Progenitor cell of endocrine pancreas (in vitro differentiated cells): Measurements from ENCODE around the gene CNOT6. TPM values are rescaled to one million over a fixed set of nuclear protein-coding genes. Genes with fewer than 3 reads are reported as not detected.
A peak's percentile ranks its signal among the peaks of the same experiment; 100 is the strongest.

Source experiments
- DNase-seq: peaks from one replicate; pipeline ENCODE4 v3.0.0; 2021; ENCODE audit warnings: low spot score; ENCODE audit not compliant: unreplicated experiment
- H3K27ac Mint-ChIP-seq: 2 replicates; pipeline ENCODE4 v1.8.0; 2021; ENCODE audit warnings: mild to moderate bottlenecking, moderate library complexity, mixed read lengths
- H3K27me3 Mint-ChIP-seq: 2 replicates; pipeline ENCODE4 v1.8.0; 2021; ENCODE audit warnings: mixed read lengths
- H3K36me3 Mint-ChIP-seq: 2 replicates; pipeline ENCODE4 v1.8.0; 2022; ENCODE audit warnings: mixed read lengths; ENCODE audit not compliant: insufficient read depth
- H3K4me1 Mint-ChIP-seq: 2 replicates; pipeline ENCODE4 v1.8.0; 2021; ENCODE audit warnings: low read depth, mixed read lengths
- H3K4me3 Mint-ChIP-seq: 2 replicates; pipeline ENCODE4 v1.8.0; 2021; ENCODE audit warnings: low read depth, mild to moderate bottlenecking, moderate library complexity, mixed read lengths
- H3K9me3 Mint-ChIP-seq: 2 replicates; pipeline ENCODE4 v1.8.0; 2021; ENCODE audit warnings: low read depth, mixed read lengths
- total RNA-seq: library from RNA; stranded (reverse); gene quantifications from 2 replicates; pipeline ENCODE4 v1.2.1, GENCODE V29; 2021
- TF ChIP-seq, protein P1 (sequence below): fragments of 200-600 bp; sonication (generic); IDR thresholded peaks from one replicate; pipeline ENCODE4 v1.5.0; 2021; ENCODE audit warnings: antibody characterized with exemption, mild to moderate bottlenecking; ENCODE audit not compliant: unreplicated experiment

CNOT6 gene
- total RNA-seq, 1 donor from 2014 or later, result 70.4 TPM

DNA sequence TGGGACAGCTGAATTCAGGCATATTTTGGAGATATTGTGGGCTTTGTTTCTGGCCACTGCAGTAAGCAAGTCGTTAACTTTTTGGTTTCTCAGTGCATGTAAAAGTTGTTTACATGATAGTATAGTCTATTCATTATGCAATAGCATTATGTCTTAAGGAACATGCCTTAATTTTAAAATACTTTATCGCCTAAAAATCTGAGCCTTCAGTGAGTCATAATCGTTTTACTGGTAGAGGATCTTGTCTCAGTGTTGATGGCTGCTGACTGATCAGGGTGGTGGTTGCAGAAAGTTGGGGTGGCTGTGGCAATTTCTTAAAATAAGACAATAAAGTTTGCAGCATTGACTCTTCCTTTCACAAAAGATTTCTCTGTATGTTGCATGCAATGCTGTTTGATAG, 92.0 kb downstream of the CNOT6 start:
- DNase-seq, result no peak
- TF ChIP-seq, protein P1, sequence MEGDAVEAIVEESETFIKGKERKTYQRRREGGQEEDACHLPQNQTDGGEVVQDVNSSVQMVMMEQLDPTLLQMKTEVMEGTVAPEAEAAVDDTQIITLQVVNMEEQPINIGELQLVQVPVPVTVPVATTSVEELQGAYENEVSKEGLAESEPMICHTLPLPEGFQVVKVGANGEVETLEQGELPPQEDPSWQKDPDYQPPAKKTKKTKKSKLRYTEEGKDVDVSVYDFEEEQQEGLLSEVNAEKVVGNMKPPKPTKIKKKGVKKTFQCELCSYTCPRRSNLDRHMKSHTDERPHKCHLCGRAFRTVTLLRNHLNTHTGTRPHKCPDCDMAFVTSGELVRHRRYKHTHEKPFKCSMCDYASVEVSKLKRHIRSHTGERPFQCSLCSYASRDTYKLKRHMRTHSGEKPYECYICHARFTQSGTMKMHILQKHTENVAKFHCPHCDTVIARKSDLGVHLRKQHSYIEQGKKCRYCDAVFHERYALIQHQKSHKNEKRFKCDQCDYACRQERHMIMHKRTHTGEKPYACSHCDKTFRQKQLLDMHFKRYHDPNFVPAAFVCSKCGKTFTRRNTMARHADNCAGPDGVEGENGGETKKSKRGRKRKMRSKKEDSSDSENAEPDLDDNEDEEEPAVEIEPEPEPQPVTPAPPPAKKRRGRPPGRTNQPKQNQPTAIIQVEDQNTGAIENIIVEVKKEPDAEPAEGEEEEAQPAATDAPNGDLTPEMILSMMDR, result no peak
- Mint-ChIP-seq H3K4me3 (no peak overlapping the region), H3K4me1 (no peaks in the 10 kb centered on the region), H3K27ac (no peak overlapping the region), H3K27me3 (peaks cover 44% of the 10 kb centered on the region), H3K9me3 (peaks cover 5% of the 10 kb centered on the region), H3K36me3 (peaks cover 1% of the 10 kb centered on the region)

DNA sequence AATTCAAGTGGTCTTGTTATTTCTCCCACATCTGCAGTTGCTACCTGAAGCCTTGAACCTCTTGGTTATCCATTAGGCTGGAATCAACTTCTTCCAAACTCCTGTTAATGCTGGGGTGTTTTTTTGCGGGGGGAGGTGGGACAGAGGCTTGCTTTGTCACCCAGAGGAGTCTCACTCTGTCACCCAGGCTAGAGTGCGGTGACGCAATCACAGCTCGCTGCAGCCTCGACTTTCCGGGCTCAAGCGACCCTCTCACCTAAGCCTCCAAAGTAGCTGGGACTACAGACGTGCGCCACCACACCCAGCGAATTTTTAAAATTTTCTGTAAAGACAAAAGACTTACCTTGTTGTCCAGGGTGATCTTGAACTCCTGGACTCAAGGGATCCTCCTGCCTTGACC, 92.7 kb downstream of the CNOT6 start:
- H3K9me3 Mint-ChIP-seq, result peaks cover 5% of the 10 kb centered on the region
- no peak overlapping the region for H3K27ac Mint-ChIP-seq
- TF ChIP-seq, protein P1, result no peak
- no peak for DNase-seq
- peaks cover 44% of the 10 kb centered on the region for H3K27me3 Mint-ChIP-seq
- H3K4me3 Mint-ChIP-seq, result no peak overlapping the region
- H3K36me3 Mint-ChIP-seq, result peaks cover 1% of the 10 kb centered on the region
- H3K4me1 Mint-ChIP-seq, result no peaks in the 10 kb centered on the region

DNA sequence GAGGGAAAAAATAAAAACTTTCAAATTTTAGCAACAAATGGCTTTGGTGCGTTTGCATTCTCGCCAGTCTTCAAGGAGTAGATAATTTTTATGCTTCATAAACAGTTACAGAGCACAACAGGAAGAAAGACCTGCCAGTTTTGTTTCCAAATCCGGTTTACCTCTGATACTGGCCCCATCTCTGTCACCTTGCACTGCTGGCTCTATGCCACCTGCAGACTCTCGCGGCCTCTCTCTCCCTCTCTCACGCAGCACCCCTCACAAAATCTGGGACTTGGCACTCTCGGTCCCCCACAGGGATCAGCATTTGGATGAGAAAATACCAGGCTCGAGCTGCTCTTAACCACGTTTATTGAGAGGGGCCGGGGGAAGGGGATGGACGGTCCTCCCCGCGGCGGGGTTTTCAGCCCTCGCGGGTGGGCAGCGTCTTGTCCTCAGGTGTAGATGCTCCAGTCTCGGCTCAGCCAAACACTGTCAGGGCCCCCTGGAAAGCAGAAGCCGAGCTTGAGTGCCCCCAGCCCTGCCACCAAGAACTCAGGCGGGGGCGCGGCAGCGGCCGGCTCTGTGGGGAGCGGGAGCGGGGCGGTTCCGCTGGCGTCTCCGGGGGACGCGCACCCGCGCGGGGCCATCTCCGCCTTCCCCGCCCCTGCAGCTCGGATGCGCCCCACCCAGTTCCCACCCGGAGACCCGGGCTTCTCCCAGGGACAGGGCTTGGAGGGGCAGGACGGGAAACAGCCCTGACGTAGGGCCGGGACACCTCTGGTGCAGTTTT, 95.8 kb downstream of the CNOT6 start:
- H3K9me3 Mint-ChIP-seq, result peaks cover 2% of the 10 kb centered on the region
- H3K4me3 Mint-ChIP-seq, result peak overlapping the region; percentile 38

DNA sequence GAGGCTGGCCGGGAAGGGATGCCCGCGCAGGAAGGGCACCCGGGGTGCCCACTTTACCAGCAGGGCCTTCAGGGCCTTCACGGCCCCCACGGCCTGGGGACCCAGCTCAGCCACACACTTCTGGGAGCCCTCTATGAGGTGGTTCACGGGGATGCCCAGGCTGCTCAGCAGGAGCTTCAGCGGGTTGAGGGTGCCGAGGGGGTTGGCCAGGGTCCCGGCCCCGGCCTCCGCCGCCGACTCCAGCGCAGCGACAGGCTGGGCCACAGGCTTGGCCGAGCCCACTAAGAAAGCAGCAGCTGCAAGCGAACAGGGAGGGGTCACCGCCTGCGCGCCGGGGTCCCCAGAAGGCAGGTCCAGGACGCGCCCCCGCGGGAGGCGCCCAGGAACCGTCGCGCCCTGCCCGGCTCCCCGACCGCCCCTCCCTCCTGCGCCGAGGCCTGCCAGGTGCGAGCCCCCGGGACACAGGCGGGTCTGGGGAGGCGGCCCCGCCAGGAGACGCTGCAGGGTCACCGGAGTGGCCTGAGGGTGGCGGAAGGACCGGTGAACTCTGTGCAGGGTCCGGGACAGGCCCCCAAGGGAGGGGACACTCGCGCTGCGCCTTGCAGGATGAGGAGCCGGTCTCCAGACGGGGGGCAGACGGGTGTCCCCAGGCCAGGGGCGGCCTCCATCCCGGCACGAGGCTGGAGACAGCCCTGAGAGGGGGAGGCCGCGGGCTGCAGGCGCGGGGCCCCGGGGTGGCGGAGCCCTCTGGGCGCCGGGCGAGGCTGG, 96.5 kb downstream of the CNOT6 start:
- no peak overlapping the region for H3K27ac Mint-ChIP-seq
- peak overlapping the region; percentile 19 for H3K4me3 Mint-ChIP-seq
- no peaks in the 10 kb centered on the region for H3K9me3 Mint-ChIP-seq
- TF ChIP-seq, protein P1, result peak; percentile 8
- H3K4me1 Mint-ChIP-seq, result peaks cover 1% of the 10 kb centered on the region
- H3K36me3 Mint-ChIP-seq, result no peaks in the 10 kb centered on the region
- DNase-seq, result no peak
- H3K27me3 Mint-ChIP-seq, result peaks cover 59% of the 10 kb centered on the region

More for the DNA sequence above, 95.8 kb downstream of the CNOT6 start:
- no peak for DNase-seq
- Mint-ChIP-seq H3K4me1 (peaks cover under 1% of the 10 kb centered on the region), H3K27me3 (peaks cover 60% of the 10 kb centered on the region), H3K27ac (no peak overlapping the region), H3K36me3 (no peaks in the 10 kb centered on the region)
- TF ChIP-seq, protein P1, result no peak

DNA sequence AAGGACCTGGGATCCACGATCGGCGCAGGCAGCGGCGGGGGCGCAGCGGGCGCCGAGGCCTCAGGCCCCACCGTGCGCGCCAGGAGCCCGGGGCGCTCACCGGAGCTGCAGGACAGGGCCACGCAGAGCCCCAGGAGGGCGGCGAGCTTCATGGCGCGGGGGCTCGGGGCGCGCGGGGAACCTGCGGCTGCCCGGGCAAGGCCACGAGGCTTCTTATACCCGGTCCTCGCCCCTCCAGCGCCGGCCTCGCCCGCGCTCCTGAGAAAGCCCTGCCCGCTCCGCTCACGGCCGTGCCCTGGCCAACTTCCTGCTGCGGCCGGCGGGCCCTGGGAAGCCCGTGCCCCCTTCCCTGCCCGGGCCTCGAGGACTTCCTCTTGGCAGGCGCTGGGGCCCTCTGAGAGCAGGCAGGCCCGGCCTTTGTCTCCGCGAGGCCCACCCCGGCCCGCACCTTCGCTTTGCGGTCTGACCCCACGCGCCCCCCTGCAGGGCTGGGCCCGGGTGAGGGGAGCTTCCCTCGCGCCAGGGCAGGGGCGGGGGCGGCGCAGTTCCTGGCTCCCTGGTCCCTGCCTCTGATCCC, 97.2 kb downstream of the CNOT6 start, which contains the start of gene SCGB3A1:
Gene SCGB3A1 (minus strand): TSS at position 189 of the 577 bp plus-strand sequence. CDS start 37 bp downstream, at position 152.
- no peak for DNase-seq
- TF ChIP-seq, protein P1, result no peak
- H3K4me3 Mint-ChIP-seq, result peak within 1 kb of the TSS; percentile 44
- no peaks in the 10 kb centered on the region for H3K9me3 Mint-ChIP-seq
- peaks cover 1% of the 10 kb centered on the region for H3K4me1 Mint-ChIP-seq
- H3K27ac Mint-ChIP-seq, result no peak within 1 kb of the TSS
- H3K36me3 Mint-ChIP-seq, result no peaks in the 10 kb centered on the region
- peaks cover 57% of the 10 kb centered on the region for H3K27me3 Mint-ChIP-seq
